ENCODE results near the gene DCAF4. TPM values are rescaled to one million over a fixed set of nuclear protein-coding genes. Genes with fewer than 3 reads are reported as not detected.

DCAF4 gene
- polyA plus RNA-seq, 1 donor from 2014 or later, result 16.5 TPM

GRCh38 chr14:73008501-73008900 lies 82.2 kb downstream of the DCAF4 start:
- Histone ChIP-seq H3K36me3 (ENCODE audit: insufficient read depth, low read length) (no peaks in the 10 kb centered on the region), H3K79me2 (replicated peaks; ENCODE audit: insufficient read depth, low read length) (peaks cover 4% of the 10 kb centered on the region), H3K27me3 (ENCODE audit: insufficient read depth, low read depth, low read length) (no peaks in the 10 kb centered on the region), H2AFZ (ENCODE audit: low read depth, low read length) (no peak overlapping the region), H3K9me2 (ENCODE audit: insufficient read depth, low read length) (no peaks in the 10 kb centered on the region), H3K4me3 (ENCODE audit: low read length) (no peak overlapping the region), H3K9ac (ENCODE audit: low read length) (no peak overlapping the region), H3K4me2 (ENCODE audit: low read length) (no peak overlapping the region), H3F3A (ENCODE audit: insufficient read depth, low read length, poor library complexity, severe bottlenecking) (no peaks in the 10 kb centered on the region), H3K9me3 (ENCODE audit: low read length) (no peaks in the 10 kb centered on the region), H4K20me1 (ENCODE audit: insufficient read depth) (no peaks in the 10 kb centered on the region), H3K27ac (ENCODE audit: low read length) (no peak overlapping the region)
- TF ChIP-seq RAD21 (conservative IDR thresholded peaks at IDR 0.05) (no peak), TAF1 (IDR thresholded peaks at IDR 0.05; ENCODE audit: low read depth) (no peak), SMC3 (conservative IDR thresholded peaks at IDR 0.05; ENCODE audit: poor library complexity) (no peak), EZH2 (IDR thresholded peaks at IDR 0.05; ENCODE audit: borderline replicate concordance, insufficient read depth, low read length, poor library complexity, severe bottlenecking) (no peak), REST (IDR thresholded peaks at IDR 0.05; ENCODE audit: borderline replicate concordance) (no peak), POLR2AphosphoS5 (IDR thresholded peaks at IDR 0.05) (no peak), CTCF (IDR thresholded peaks at IDR 0.05; ENCODE audit: poor library complexity, severe bottlenecking) (no peak), MXI1 (conservative IDR thresholded peaks at IDR 0.05; ENCODE audit: poor library complexity, severe bottlenecking) (no peak), EP300 (conservative IDR thresholded peaks at IDR 0.05; ENCODE audit: poor library complexity, severe bottlenecking) (no peak)

Other genes starting within 250 kb of the DCAF4 start
- 2.9 and 5.7 TPM in 2 replicates for gene DPF3, start 32.4 kb upstream of the DCAF4 start, polyA plus RNA-seq
- 11.5 and 13.1 TPM in 2 replicates for gene ZFYVE1, start 100.6 kb downstream of the DCAF4 start, polyA plus RNA-seq
- gene RBM25, start 132.1 kb downstream of the DCAF4 start, polyA plus RNA-seq, result 172 and 206 TPM in 2 replicates
- gene PSEN1, start 210.0 kb downstream of the DCAF4 start, polyA plus RNA-seq, result 39.2 and 40.3 TPM in 2 replicates

All from neural cell (in vitro differentiated cells).